HG03066 (cell line): ENCODE results near the gene DIPK1A.
A peak's percentile ranks its signal among the peaks of the same experiment; 100 is the strongest.

Experiments
- ATAC-seq: cut with Tn5 transposase; IDR thresholded peaks from one replicate; pipeline ENCODE4 v1.9.1; 2021; ENCODE audit warnings: low read depth; ENCODE audit not compliant: unreplicated experiment

Gene DIPK1A

GRCh38 chr1:92882819-92883218 lies 78.4 kb downstream of the DIPK1A start:
- no peak for ATAC-seq

- ATAC-seq: no peak
Observed at GRCh38 chr1:92881391-92881790, 79.9 kb downstream of the DIPK1A start.

GRCh38 chr1:92879316-92879968 lies 81.8 kb downstream of the DIPK1A start:
- no peak for ATAC-seq

GRCh38 chr1:92877792-92878191 lies 83.5 kb downstream of the DIPK1A start:
- peak; percentile 57 for ATAC-seq

GRCh38 chr1:92877081-92877711 lies 84.1 kb downstream of the DIPK1A start:
- ATAC-seq: peak; percentile 49

- ATAC-seq: no peak
Observed at GRCh38 chr1:92876351-92876750, 84.9 kb downstream of the DIPK1A start.

- ATAC-seq: no peak
Observed at GRCh38 chr1:92874987-92875386, 86.3 kb downstream of the DIPK1A start.

- no peak for ATAC-seq
Observed at GRCh38 chr1:92872719-92873118, 88.5 kb downstream of the DIPK1A start.

- ATAC-seq: no peak
Observed at GRCh38 chr1:92870591-92870990, 90.7 kb downstream of the DIPK1A start.

GRCh38 chr1:92864131-92864530 lies 97.1 kb downstream of the DIPK1A start:
- ATAC-seq: no peak

GRCh38 chr1:92862605-92863004 lies 98.7 kb downstream of the DIPK1A start:
- ATAC-seq: no peak

- ATAC-seq: no peak
Observed at GRCh38 chr1:92859400-92860039, 101.7 kb downstream of the DIPK1A start.

GRCh38 chr1:92858564-92859399 lies 102.5 kb downstream of the DIPK1A start:
- no peak for ATAC-seq

- ATAC-seq: no peak
Observed at GRCh38 chr1:92857817-92858216, 103.4 kb downstream of the DIPK1A start.

- no peak for ATAC-seq
Observed at GRCh38 chr1:92855236-92855635, 106.0 kb downstream of the DIPK1A start.

- ATAC-seq: no peak
Observed at GRCh38 chr1:92854101-92854785, 107.0 kb downstream of the DIPK1A start.

- no peak for ATAC-seq
Observed at GRCh38 chr1:92853299-92853698, 108.0 kb downstream of the DIPK1A start.

GRCh38 chr1:92851729-92852128 lies 109.5 kb downstream of the DIPK1A start:
- no peak for ATAC-seq

- ATAC-seq: no peak
Observed at GRCh38 chr1:92850019-92850418, 111.2 kb downstream of the DIPK1A start.

GRCh38 chr1:92848201-92848600 lies 113.1 kb downstream of the DIPK1A start:
- no peak for ATAC-seq

GRCh38 chr1:92845908-92846307 lies 115.4 kb downstream of the DIPK1A start:
- no peak for ATAC-seq
